Measurements from ENCODE around the gene SLC49A4. TPM values are rescaled to one million over a fixed set of nuclear protein-coding genes. Genes with fewer than 3 reads are reported as not detected.

SLC49A4 gene
- total RNA-seq, 6 experiments from 2014 or later: 5.5 to 8.6 (median 6.7) TPM

GRCh38 chr3:122890077-122890719 lies 95.3 kb downstream of the SLC49A4 start:
- Histone ChIP-seq H3K4me3 (no peak overlapping the region), H3K27me3 (no peaks in the 10 kb centered on the region), H3K36me3 (no peaks in the 10 kb centered on the region), H3K4me1 (no peaks in the 10 kb centered on the region), H3K9me3 (no peaks in the 10 kb centered on the region), H3K27ac (no peak overlapping the region)
- no peak for DNase-seq
- no peak for TF ChIP-seq POLR2A (IDR thresholded peaks at IDR 0.05)
- TF ChIP-seq CTCF (IDR thresholded peaks at IDR 0.05): no peak
- intact Hi-C loops (cut with DNase I): no loop called here
- WGBS (ENCODE audit: insufficient coverage, low coverage, low lambda C conversion rate, missing lambda C conversion rate): 54% methylated on average over 4 of the region's 6 CpGs
- ATAC-seq: peak in 3 of 4 donors; percentile 28 to 60 (median 56)

GRCh38 chr3:122890720-122891220 lies 95.9 kb downstream of the SLC49A4 start:
- ATAC-seq (no peak), DNase-seq (no peak)
- intact Hi-C loops (cut with DNase I): no loop called here
- Histone ChIP-seq H3K9me3 (no peaks in the 10 kb centered on the region), H3K4me3 (no peak overlapping the region), H3K4me1 (no peaks in the 10 kb centered on the region), H3K27ac (no peak overlapping the region), H3K36me3 (no peaks in the 10 kb centered on the region), H3K27me3 (no peaks in the 10 kb centered on the region)
- TF ChIP-seq POLR2A (IDR thresholded peaks at IDR 0.05) (no peak), CTCF (IDR thresholded peaks at IDR 0.05) (no peak)
- WGBS (ENCODE audit: insufficient coverage, low coverage, low lambda C conversion rate, missing lambda C conversion rate): 84% methylated on average over 4 of the region's 4 CpGs

GRCh38 chr3:122892118-122892960 lies 97.5 kb downstream of the SLC49A4 start:
- Histone ChIP-seq H3K4me1 (no peaks in the 10 kb centered on the region), H3K27me3 (no peaks in the 10 kb centered on the region), H3K36me3 (no peaks in the 10 kb centered on the region), H3K9me3 (no peaks in the 10 kb centered on the region), H3K27ac (no peak overlapping the region), H3K4me3 (no peak overlapping the region)
- 87% methylated on average over 21 of the region's 21 CpGs for WGBS (ENCODE audit: insufficient coverage, low coverage, low lambda C conversion rate, missing lambda C conversion rate)
- intact Hi-C loops (cut with DNase I): no loop called here
- DNase-seq: no peak
- TF ChIP-seq CTCF (IDR thresholded peaks at IDR 0.05) (no peak), POLR2A (IDR thresholded peaks at IDR 0.05) (no peak)
- ATAC-seq: no peak

- intact Hi-C loops (cut with DNase I): no loop called here
Observed at GRCh38 chr3:122893282-122893681, 98.4 kb downstream of the SLC49A4 start.

More at GRCh38 chr3:122893282-122893681, 98.4 kb downstream of the SLC49A4 start:
- whole genome bisulfite sequencing (ENCODE audit: insufficient coverage, low coverage, low lambda C conversion rate, missing lambda C conversion rate): 72% methylated on average over 7 of the region's 8 CpGs
- Histone ChIP-seq H3K4me1 (no peaks in the 10 kb centered on the region), H3K4me3 (no peak overlapping the region), H3K9me3 (no peaks in the 10 kb centered on the region), H3K36me3 (no peaks in the 10 kb centered on the region), H3K27me3 (no peaks in the 10 kb centered on the region), H3K27ac (no peak overlapping the region)
- TF ChIP-seq POLR2A (IDR thresholded peaks at IDR 0.05): no peak
- DNase-seq (no peak), ATAC-seq (peak in 1 of 4 donors; percentile 50)
